ENCODE data around the gene WBP2. TPM values are rescaled to one million over a fixed set of nuclear protein-coding genes. Genes with fewer than 3 reads are reported as not detected.

WBP2 gene
- polyA plus RNA-seq, 1 donor = 64.3 TPM

- no peak for DNase-seq
Observed at GRCh38 chr17:75826561-75827307, 28.4 kb downstream of the WBP2 start.

GRCh38 chr17:75825748-75826370, 29.3 kb downstream of the WBP2 start:
- DNase-seq = no peak

- DNase-seq = peak; percentile 69
Observed at GRCh38 chr17:75825149-75825552, 30.0 kb downstream of the WBP2 start.

- no peak for DNase-seq
Observed at GRCh38 chr17:75824666-75825065, 30.5 kb downstream of the WBP2 start.

GRCh38 chr17:75824050-75824552, 31.0 kb downstream of the WBP2 start:
- no peak for DNase-seq

GRCh38 chr17:75823257-75824041, 31.7 kb downstream of the WBP2 start:
- no peak for DNase-seq

GRCh38 chr17:75822800-75823166, 32.4 kb downstream of the WBP2 start:
- no peak for DNase-seq

GRCh38 chr17:75822119-75822799, 32.9 kb downstream of the WBP2 start:
- no peak for DNase-seq

GRCh38 chr17:75821552-75821951, 33.6 kb downstream of the WBP2 start:
- no peak for DNase-seq

GRCh38 chr17:75820094-75821080, 34.7 kb downstream of the WBP2 start:
- no peak for DNase-seq

- DNase-seq = no peak
Observed at GRCh38 chr17:75819678-75820077, 35.5 kb downstream of the WBP2 start.

- no peak for DNase-seq
Observed at GRCh38 chr17:75819116-75819515, 36.0 kb downstream of the WBP2 start.

- DNase-seq = no peak
Observed at GRCh38 chr17:75818326-75818885, 36.7 kb downstream of the WBP2 start.

GRCh38 chr17:75817571-75817970, 37.6 kb downstream of the WBP2 start:
- DNase-seq = no peak

GRCh38 chr17:75816693-75817092, 38.4 kb downstream of the WBP2 start:
- DNase-seq = no peak

- no peak for DNase-seq
Observed at GRCh38 chr17:75815399-75815798, 39.7 kb downstream of the WBP2 start.

- no peak for DNase-seq
Observed at GRCh38 chr17:75814900-75815373, 40.2 kb downstream of the WBP2 start.

- no peak for DNase-seq
Observed at GRCh38 chr17:75814021-75814395, 41.1 kb downstream of the WBP2 start.

- DNase-seq = no peak
Observed at GRCh38 chr17:75813081-75814020, 41.8 kb downstream of the WBP2 start.
